Measurements from ENCODE around the gene ENOX1.
"Not testable (repeated sequence)": the region's sequence is repeated elsewhere in the genome, so short reads cannot be mapped to it uniquely, and the experiment has no call there.

The ENOX1 gene

DNA sequence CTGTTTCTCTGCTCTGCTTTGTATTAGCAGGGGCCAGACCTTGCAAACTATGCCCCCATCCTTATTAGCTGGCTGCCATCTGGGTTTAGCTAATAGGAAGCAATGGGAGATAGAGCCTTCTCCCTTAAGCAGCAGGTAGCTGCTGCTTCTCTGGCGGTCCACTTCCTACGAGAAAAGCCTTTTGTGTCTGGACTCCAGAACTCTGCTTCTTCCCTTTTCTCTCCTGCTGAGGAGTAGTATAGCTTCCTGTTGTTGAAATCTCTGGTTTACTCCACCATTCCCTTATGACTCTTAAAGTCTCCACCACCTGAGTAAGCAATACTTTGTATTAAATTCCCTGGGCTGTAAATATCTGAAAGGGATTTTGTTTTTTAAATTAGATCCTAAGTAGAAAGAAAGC is 616.3 kb downstream of the ENOX1 start:
- no peak for DNase-seq

- DNase-seq = not testable (repeated sequence)
Observed at GRCh38 chr13:43168434-43168833, 618.3 kb downstream of the ENOX1 start.

- DNase-seq = no peak
Observed at GRCh38 chr13:43167731-43168130, 619.0 kb downstream of the ENOX1 start.

DNA sequence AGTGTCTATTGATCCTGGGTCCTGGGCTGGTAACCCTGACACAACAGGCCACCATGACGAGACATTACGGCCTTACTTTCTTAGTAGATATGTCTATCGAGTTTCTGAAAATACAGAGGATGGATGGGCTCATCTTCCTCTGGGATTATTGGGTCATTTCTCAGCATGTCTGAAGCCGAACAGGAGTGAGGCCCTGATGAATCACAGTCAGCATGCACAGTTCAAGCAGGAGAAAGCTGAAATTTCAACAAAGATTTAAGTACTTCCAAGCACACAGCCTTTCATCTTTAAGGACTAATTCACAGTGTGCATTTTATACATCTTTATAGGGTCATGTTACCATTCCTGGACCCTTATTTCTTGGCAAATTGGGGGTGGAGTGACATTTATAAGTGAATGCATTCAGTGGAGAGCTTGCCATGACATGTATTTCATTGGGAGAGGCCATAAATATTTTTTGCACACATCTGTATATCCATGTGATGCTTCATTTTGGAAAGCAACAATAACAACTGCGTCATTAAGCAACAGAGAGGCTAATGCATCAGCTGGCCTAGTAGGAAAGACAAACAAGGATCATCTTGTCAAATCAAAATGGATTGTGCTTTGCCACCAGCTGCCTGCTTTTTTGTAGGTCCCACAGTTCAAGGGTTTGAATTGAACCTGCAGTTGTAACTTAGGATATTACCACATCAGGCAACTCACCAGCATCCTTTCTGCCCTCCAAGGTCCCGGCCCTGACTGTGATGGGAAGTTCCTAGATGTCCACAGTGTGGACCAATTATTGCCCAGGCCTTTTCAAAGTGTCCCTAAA is 619.9 kb downstream of the ENOX1 start:
- no peak for DNase-seq

Data from amniotic stem cell (primary cell).